H1 (cell line): ENCODE results near the gene G6PC3. TPM values are rescaled to one million over a fixed set of nuclear protein-coding genes. Genes with fewer than 3 reads are reported as not detected.

Experiments used
- CHD7 ChIP-seq: fragments of 300-600 bp; sonication (generic); IDR thresholded peaks from 2 replicates; pipeline ENCODE4 v1.7.1; 2012; ENCODE audit warnings: low read length, moderate library complexity, mild to moderate bottlenecking, inconsistent platforms; ENCODE audit not compliant: insufficient replicate concordance
- polyA plus RNA-seq, 7 experiments: library from polyadenylated mRNA; depleted of rRNA in 3 of 7; stranded (reverse) in 5 of 7; unstranded in 2 of 7; fragments of >200 nt in 5 of 7; fragments of 200-250 nt in 2 of 7; gene quantifications; 1 replicate in 5 of 7; 2 replicates in 1 of 7; 4 replicates in 1 of 7; pipeline versions ENCODE4 v1.2.1 to v1.2.3, GENCODE V29; 2011 to 2013; ENCODE audit warnings: missing spikeins in 2 of 7, mixed read lengths in 2 of 7
- total RNA-seq: library from RNA; stranded (reverse); fragmentation: NEBNext Ultra II Directional; extraction: Animal tissue kit (Norgen Biotek cat#: 25700); gene quantifications from 2 replicates; pipeline ENCODE4 v1.2.1, GENCODE V29; 2021

Gene G6PC3
- total and polyA plus RNA-seq, 2 of the 8 experiments (the other 6 are each of a cell fraction or from before 2014, with no cell fraction given): 104 to 343 TPM

DNA sequence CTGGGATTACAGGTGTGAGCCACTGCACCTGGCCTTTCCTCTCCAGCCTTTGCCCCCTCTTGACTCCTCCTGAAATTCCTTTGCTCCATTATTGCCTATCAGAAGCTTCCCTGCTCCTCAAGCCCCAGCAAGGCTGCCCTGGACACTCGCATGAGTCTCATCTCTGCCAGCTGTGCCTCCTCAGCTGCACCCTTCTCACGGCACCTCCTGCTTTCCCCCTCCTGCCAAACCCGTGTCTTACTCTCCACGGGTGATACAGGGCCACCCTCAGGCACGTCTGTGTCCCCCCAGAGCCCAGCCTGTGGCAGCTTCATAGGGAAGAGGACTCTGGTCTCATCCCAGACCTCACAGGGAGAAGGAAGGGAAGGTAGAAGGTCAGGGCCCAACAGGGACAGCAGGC is 15.4 kb downstream of the G6PC3 start (continued):
- TF ChIP-seq CHD7: no peak
